Neural cell (in vitro differentiated cells): ENCODE data around the gene CYSRT1. TPM values are rescaled to one million over a fixed set of nuclear protein-coding genes. Genes with fewer than 3 reads are reported as not detected.

ENCODE experiments used
- H2AFZ ChIP-seq: fragments of 200-600, 300-800 bp; sonication (generic), shearing (Covaris generic); 2 replicates; pipeline ENCODE4 v1.6.0; 2014; ENCODE audit warnings: low read depth, mild to moderate bottlenecking, antibody characterized with exemption, low read length, moderate library complexity
- H3F3A ChIP-seq: fragments of 200-600 bp; shearing (Covaris generic); 2 replicates; pipeline ENCODE4 v1.6.1; 2016; ENCODE audit warnings: mild to moderate bottlenecking, moderate library complexity, mixed read lengths, antibody characterized with exemption, low read length; ENCODE audit not compliant: insufficient read depth, poor library complexity, severe bottlenecking
- H3K27ac ChIP-seq: fragments of 200-600, 300-800 bp; sonication (generic), shearing (Covaris generic); 2 replicates; pipeline ENCODE4 v1.5.1; 2014; ENCODE audit warnings: mild to moderate bottlenecking, low read length, moderate library complexity
- H3K27me3 ChIP-seq: fragments of 300-800, 200-600 bp; sonication (generic), shearing (Covaris generic); 2 replicates; pipeline ENCODE4 v1.6.0; 2014; ENCODE audit warnings: mild to moderate bottlenecking, low read depth, low read length, moderate library complexity; ENCODE audit not compliant: insufficient read depth
- H3K36me3 ChIP-seq: fragments of 300-800, 200-600 bp; sonication (generic), shearing (Covaris generic); 2 replicates; pipeline ENCODE4 v1.5.1; 2014; ENCODE audit warnings: mild to moderate bottlenecking, antibody characterized with exemption, low read length, moderate library complexity; ENCODE audit not compliant: insufficient read depth
- H3K4me2 ChIP-seq: fragments of 300-800, 200-600 bp; sonication (generic), shearing (Covaris generic); 2 replicates; pipeline ENCODE4 v1.6.0; 2014; ENCODE audit warnings: mild to moderate bottlenecking, low read length
- H3K4me3 ChIP-seq: fragments of 300-800, 200-600 bp; sonication (generic), shearing (Covaris generic); 2 replicates; pipeline ENCODE4 v1.5.1; 2014; ENCODE audit warnings: mild to moderate bottlenecking, low read length, moderate library complexity
- H3K79me2 ChIP-seq: fragments of 200-600 bp; shearing (Covaris generic); replicated peaks from 2 replicates; pipeline ENCODE4 v1.6.0; 2014; ENCODE audit warnings: mild to moderate bottlenecking, low read length, moderate library complexity; ENCODE audit not compliant: insufficient read depth
- H3K9ac ChIP-seq: fragments of 300-800, 200-600 bp; sonication (generic), shearing (Covaris generic); 2 replicates; pipeline ENCODE4 v1.6.1; 2016; ENCODE audit warnings: mild to moderate bottlenecking, low read length, mixed read lengths
- H3K9me2 ChIP-seq: fragments of 200-600 bp; shearing (Covaris generic); 2 replicates; pipeline ENCODE4 v1.6.1; 2016; ENCODE audit warnings: mild to moderate bottlenecking, low read length, mixed read lengths; ENCODE audit not compliant: insufficient read depth
- H3K9me3 ChIP-seq: fragments of 200-600, 300-800 bp; sonication (generic), shearing (Covaris generic); 2 replicates; pipeline ENCODE4 v1.6.1; 2016; ENCODE audit warnings: mild to moderate bottlenecking, mixed run types, low read length, moderate library complexity, mixed read lengths
- H4K20me1 ChIP-seq: fragments of 200-600 bp; shearing (Covaris generic); 2 replicates; pipeline ENCODE4 v1.6.1; 2016; ENCODE audit warnings: mild to moderate bottlenecking, mixed run types; ENCODE audit not compliant: insufficient read depth
- EP300 ChIP-seq: fragments of 450-650 bp; conservative IDR thresholded peaks from 2 replicates; pipeline ENCODE4 v1.6.1; 2014; ENCODE audit warnings: antibody characterized with exemption, mild to moderate bottlenecking, moderate library complexity; ENCODE audit not compliant: poor library complexity, severe bottlenecking
- EZH2 ChIP-seq: fragments of 200-600, 300-800 bp; shearing (Covaris generic), sonication (generic); IDR thresholded peaks from 2 replicates; pipeline ENCODE4 v1.6.1; 2014; ENCODE audit warnings: antibody characterized with exemption, low read length, borderline replicate concordance, mild to moderate bottlenecking; ENCODE audit not compliant: insufficient read depth, poor library complexity, severe bottlenecking
- MXI1 ChIP-seq: fragments of 450-650 bp; conservative IDR thresholded peaks from 2 replicates; pipeline ENCODE4 v1.6.1; 2014; ENCODE audit warnings: antibody characterized with exemption, mild to moderate bottlenecking; ENCODE audit not compliant: poor library complexity, severe bottlenecking
- POLR2AphosphoS5 ChIP-seq: IDR thresholded peaks from 2 replicates; pipeline ENCODE4 v1.6.1; 2012
- RAD21 ChIP-seq: fragments of 450-650 bp; conservative IDR thresholded peaks from 2 replicates; pipeline ENCODE4 v1.6.1; 2014; ENCODE audit warnings: antibody characterized with exemption, mild to moderate bottlenecking, moderate library complexity
- SMC3 ChIP-seq: fragments of 450-650 bp; conservative IDR thresholded peaks from 2 replicates; pipeline ENCODE4 v1.6.1; 2014; ENCODE audit warnings: antibody characterized with exemption, mild to moderate bottlenecking, moderate library complexity; ENCODE audit not compliant: poor library complexity
- TAF1 ChIP-seq: IDR thresholded peaks from 2 replicates; pipeline ENCODE4 v1.6.1; 2012; ENCODE audit warnings: low read depth
- polyA plus RNA-seq: library from polyadenylated mRNA; depleted of rRNA; stranded (reverse); fragments of >200 nt; gene quantifications from 2 replicates; pipeline ENCODE4 v1.2.3, GENCODE V29; 2014
- TF ChIP-seq, protein P1 (sequence below): IDR thresholded peaks from 2 replicates; pipeline ENCODE4 v1.6.1; 2012; ENCODE audit warnings: borderline replicate concordance
- TF ChIP-seq, protein P2 (sequence below): fragments of 450-650 bp; IDR thresholded peaks from 2 replicates; pipeline ENCODE4 v1.5.1; 2014; ENCODE audit warnings: antibody characterized with exemption, mild to moderate bottlenecking, moderate library complexity; ENCODE audit not compliant: poor library complexity, severe bottlenecking

CYSRT1 gene
- polyA plus RNA-seq, 1 donor from 2014 or later = 3.3 TPM

GRCh38 chr9:137228968-137229896 is 4.3 kb downstream of the CYSRT1 start:
- no peaks in the 10 kb centered on the region for H3K27me3 ChIP-seq
- no peaks in the 10 kb centered on the region for H3K9me3 ChIP-seq
- no peaks in the 10 kb centered on the region for H3K9me2 ChIP-seq
- H3K27ac ChIP-seq = no peak overlapping the region
- H3K4me2 ChIP-seq = no peak overlapping the region
- H2AFZ ChIP-seq = no peak overlapping the region
- no peaks in the 10 kb centered on the region for H3F3A ChIP-seq
- no peaks in the 10 kb centered on the region for H4K20me1 ChIP-seq
- no peaks in the 10 kb centered on the region for H3K36me3 ChIP-seq
- H3K9ac ChIP-seq = no peak overlapping the region
- no peaks in the 10 kb centered on the region for H3K79me2 ChIP-seq
- no peak for TF ChIP-seq EP300
- TF ChIP-seq, protein P1, sequence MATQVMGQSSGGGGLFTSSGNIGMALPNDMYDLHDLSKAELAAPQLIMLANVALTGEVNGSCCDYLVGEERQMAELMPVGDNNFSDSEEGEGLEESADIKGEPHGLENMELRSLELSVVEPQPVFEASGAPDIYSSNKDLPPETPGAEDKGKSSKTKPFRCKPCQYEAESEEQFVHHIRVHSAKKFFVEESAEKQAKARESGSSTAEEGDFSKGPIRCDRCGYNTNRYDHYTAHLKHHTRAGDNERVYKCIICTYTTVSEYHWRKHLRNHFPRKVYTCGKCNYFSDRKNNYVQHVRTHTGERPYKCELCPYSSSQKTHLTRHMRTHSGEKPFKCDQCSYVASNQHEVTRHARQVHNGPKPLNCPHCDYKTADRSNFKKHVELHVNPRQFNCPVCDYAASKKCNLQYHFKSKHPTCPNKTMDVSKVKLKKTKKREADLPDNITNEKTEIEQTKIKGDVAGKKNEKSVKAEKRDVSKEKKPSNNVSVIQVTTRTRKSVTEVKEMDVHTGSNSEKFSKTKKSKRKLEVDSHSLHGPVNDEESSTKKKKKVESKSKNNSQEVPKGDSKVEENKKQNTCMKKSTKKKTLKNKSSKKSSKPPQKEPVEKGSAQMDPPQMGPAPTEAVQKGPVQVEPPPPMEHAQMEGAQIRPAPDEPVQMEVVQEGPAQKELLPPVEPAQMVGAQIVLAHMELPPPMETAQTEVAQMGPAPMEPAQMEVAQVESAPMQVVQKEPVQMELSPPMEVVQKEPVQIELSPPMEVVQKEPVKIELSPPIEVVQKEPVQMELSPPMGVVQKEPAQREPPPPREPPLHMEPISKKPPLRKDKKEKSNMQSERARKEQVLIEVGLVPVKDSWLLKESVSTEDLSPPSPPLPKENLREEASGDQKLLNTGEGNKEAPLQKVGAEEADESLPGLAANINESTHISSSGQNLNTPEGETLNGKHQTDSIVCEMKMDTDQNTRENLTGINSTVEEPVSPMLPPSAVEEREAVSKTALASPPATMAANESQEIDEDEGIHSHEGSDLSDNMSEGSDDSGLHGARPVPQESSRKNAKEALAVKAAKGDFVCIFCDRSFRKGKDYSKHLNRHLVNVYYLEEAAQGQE = no peak
- TF ChIP-seq EZH2 = no peak
- TF ChIP-seq POLR2AphosphoS5 = no peak
- no peak for TF ChIP-seq MXI1
- no peak for TF ChIP-seq RAD21
- TF ChIP-seq, protein P2, sequence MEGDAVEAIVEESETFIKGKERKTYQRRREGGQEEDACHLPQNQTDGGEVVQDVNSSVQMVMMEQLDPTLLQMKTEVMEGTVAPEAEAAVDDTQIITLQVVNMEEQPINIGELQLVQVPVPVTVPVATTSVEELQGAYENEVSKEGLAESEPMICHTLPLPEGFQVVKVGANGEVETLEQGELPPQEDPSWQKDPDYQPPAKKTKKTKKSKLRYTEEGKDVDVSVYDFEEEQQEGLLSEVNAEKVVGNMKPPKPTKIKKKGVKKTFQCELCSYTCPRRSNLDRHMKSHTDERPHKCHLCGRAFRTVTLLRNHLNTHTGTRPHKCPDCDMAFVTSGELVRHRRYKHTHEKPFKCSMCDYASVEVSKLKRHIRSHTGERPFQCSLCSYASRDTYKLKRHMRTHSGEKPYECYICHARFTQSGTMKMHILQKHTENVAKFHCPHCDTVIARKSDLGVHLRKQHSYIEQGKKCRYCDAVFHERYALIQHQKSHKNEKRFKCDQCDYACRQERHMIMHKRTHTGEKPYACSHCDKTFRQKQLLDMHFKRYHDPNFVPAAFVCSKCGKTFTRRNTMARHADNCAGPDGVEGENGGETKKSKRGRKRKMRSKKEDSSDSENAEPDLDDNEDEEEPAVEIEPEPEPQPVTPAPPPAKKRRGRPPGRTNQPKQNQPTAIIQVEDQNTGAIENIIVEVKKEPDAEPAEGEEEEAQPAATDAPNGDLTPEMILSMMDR = no peak
- TF ChIP-seq TAF1 = no peak
- no peak for TF ChIP-seq SMC3
- H3K4me3 ChIP-seq = no peak overlapping the region

DNA sequence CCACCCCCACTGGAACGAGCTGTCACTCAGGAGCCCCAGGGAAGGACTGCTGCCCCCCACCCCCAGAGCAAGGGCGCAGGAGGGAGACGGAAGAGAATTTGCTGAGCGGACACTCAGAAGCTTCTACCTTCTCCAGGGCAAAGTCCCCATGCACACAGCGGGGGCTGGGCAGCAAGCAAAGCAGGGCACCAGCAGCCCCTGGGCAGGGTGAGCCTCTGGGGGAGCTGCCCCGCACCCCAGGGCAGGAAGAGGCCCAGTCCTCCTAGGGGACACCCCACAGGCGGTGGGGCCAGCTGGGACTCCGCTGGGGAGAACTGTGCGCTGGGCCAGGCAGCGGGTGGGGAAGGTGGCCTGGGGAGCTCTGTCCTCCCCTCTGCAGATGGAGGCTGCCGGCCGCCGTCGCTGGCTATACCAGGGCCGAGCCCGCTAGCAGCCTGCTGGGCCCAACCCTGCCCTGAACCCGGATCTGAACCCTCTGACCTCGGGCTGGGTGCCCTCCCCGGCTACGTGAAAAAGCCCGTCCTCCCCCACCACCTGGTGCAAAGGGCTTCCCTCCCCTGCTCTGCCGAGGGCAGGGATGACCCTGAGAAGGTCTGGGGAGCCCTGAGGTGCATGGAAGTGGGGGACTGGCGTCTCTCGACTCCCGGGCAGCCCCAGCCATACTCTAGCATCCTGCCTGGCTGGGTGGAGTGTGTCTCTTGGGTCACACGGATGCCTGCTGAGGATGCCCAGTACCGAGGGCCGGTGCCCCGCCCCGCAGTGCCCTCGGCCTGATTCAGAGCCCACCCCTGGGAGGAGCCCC is 5.1 kb downstream of the CYSRT1 start:
- Histone ChIP-seq H3K9ac (no peak overlapping the region), H3K79me2 (no peaks in the 10 kb centered on the region), H3K9me3 (no peaks in the 10 kb centered on the region), H3K36me3 (no peaks in the 10 kb centered on the region), H3K27me3 (no peaks in the 10 kb centered on the region), H2AFZ (no peak overlapping the region), H3K9me2 (no peaks in the 10 kb centered on the region), H3K4me3 (no peak overlapping the region), H3F3A (no peaks in the 10 kb centered on the region), H3K4me2 (no peak overlapping the region), H4K20me1 (no peaks in the 10 kb centered on the region), H3K27ac (no peak overlapping the region)
- TF ChIP-seq, protein P1 = no peak
- TF ChIP-seq EZH2 (no peak), MXI1 (no peak), TAF1 (no peak), SMC3 (no peak), EP300 (no peak), RAD21 (no peak), POLR2AphosphoS5 (no peak)
- TF ChIP-seq, protein P2 = no peak
